ENCODE data around the gene RPTOR.
A peak's percentile ranks its signal among the peaks of the same experiment; 100 is the strongest.

The RPTOR gene

GRCh38 chr17:80979547-80980378, 435.1 kb downstream of the RPTOR start:
- TF ChIP-seq GATA3 (IDR thresholded peaks at IDR 0.05; ENCODE audit: low read depth, low read length): no peak
- TF ChIP-seq GATA2 (IDR thresholded peaks at IDR 0.05; ENCODE audit: low read depth, low read length): no peak

GRCh38 chr17:80980397-80981061, 435.9 kb downstream of the RPTOR start:
- TF ChIP-seq GATA2 (IDR thresholded peaks at IDR 0.05; ENCODE audit: low read depth, low read length): no peak
- no peak for TF ChIP-seq GATA3 (IDR thresholded peaks at IDR 0.05; ENCODE audit: low read depth, low read length)

GRCh38 chr17:80981062-80981902, 436.6 kb downstream of the RPTOR start:
- TF ChIP-seq GATA3 (IDR thresholded peaks at IDR 0.05; ENCODE audit: low read depth, low read length) (no peak), GATA2 (IDR thresholded peaks at IDR 0.05; ENCODE audit: low read depth, low read length) (no peak)

GRCh38 chr17:80981929-80982425, 437.3 kb downstream of the RPTOR start:
- TF ChIP-seq GATA2 (IDR thresholded peaks at IDR 0.05; ENCODE audit: low read depth, low read length) (no peak), GATA3 (IDR thresholded peaks at IDR 0.05; ENCODE audit: low read depth, low read length) (no peak)

GRCh38 chr17:80982426-80982974, 437.9 kb downstream of the RPTOR start:
- no peak for TF ChIP-seq GATA3 (IDR thresholded peaks at IDR 0.05; ENCODE audit: low read depth, low read length)
- no peak for TF ChIP-seq GATA2 (IDR thresholded peaks at IDR 0.05; ENCODE audit: low read depth, low read length)

GRCh38 chr17:80983545-80983944, 438.9 kb downstream of the RPTOR start:
- no peak for TF ChIP-seq GATA2 (IDR thresholded peaks at IDR 0.05; ENCODE audit: low read depth, low read length)
- no peak for TF ChIP-seq GATA3 (IDR thresholded peaks at IDR 0.05; ENCODE audit: low read depth, low read length)

GRCh38 chr17:80984749-80985148, 440.1 kb downstream of the RPTOR start:
- no peak for TF ChIP-seq GATA2 (IDR thresholded peaks at IDR 0.05; ENCODE audit: low read depth, low read length)
- TF ChIP-seq GATA3 (IDR thresholded peaks at IDR 0.05; ENCODE audit: low read depth, low read length): no peak

- TF ChIP-seq GATA2 (IDR thresholded peaks at IDR 0.05; ENCODE audit: low read depth, low read length) (no peak), GATA3 (IDR thresholded peaks at IDR 0.05; ENCODE audit: low read depth, low read length) (no peak)
Observed at GRCh38 chr17:80986046-80986445, 441.4 kb downstream of the RPTOR start.

- TF ChIP-seq GATA2 (IDR thresholded peaks at IDR 0.05; ENCODE audit: low read depth, low read length): no peak
- TF ChIP-seq GATA3 (IDR thresholded peaks at IDR 0.05; ENCODE audit: low read depth, low read length): no peak
Observed at GRCh38 chr17:80986816-80987475, 442.3 kb downstream of the RPTOR start.

- no peak for TF ChIP-seq GATA2 (IDR thresholded peaks at IDR 0.05; ENCODE audit: low read depth, low read length)
Observed at GRCh38 chr17:80987941-80988461, 443.4 kb downstream of the RPTOR start.

GRCh38 chr17:80989586-80989913, 444.9 kb downstream of the RPTOR start:
- TF ChIP-seq GATA2 (IDR thresholded peaks at IDR 0.05; ENCODE audit: low read depth, low read length): no peak
- no peak for TF ChIP-seq GATA3 (IDR thresholded peaks at IDR 0.05; ENCODE audit: low read depth, low read length)

- TF ChIP-seq GATA2 (IDR thresholded peaks at IDR 0.05; ENCODE audit: low read depth, low read length) (peak; percentile 41; the same call in 1 of the 2 replicates), GATA3 (IDR thresholded peaks at IDR 0.05; ENCODE audit: low read depth, low read length) (no peak)
Observed at GRCh38 chr17:80990921-80991644, 446.4 kb downstream of the RPTOR start.
